Cerebellar cortex (tissue), 1 donor: ENCODE data around the gene LAMB1.

ENCODE experiments used
- DNase-seq: peaks from one replicate; pipeline ENCODE4 v3.0.0-alpha.2; 2015; ENCODE audit warnings: low spot score

LAMB1 gene

GRCh38 chr7:108017776-108018151 lies 14.8 kb upstream of the LAMB1 start:
- no peak for DNase-seq

DNA sequence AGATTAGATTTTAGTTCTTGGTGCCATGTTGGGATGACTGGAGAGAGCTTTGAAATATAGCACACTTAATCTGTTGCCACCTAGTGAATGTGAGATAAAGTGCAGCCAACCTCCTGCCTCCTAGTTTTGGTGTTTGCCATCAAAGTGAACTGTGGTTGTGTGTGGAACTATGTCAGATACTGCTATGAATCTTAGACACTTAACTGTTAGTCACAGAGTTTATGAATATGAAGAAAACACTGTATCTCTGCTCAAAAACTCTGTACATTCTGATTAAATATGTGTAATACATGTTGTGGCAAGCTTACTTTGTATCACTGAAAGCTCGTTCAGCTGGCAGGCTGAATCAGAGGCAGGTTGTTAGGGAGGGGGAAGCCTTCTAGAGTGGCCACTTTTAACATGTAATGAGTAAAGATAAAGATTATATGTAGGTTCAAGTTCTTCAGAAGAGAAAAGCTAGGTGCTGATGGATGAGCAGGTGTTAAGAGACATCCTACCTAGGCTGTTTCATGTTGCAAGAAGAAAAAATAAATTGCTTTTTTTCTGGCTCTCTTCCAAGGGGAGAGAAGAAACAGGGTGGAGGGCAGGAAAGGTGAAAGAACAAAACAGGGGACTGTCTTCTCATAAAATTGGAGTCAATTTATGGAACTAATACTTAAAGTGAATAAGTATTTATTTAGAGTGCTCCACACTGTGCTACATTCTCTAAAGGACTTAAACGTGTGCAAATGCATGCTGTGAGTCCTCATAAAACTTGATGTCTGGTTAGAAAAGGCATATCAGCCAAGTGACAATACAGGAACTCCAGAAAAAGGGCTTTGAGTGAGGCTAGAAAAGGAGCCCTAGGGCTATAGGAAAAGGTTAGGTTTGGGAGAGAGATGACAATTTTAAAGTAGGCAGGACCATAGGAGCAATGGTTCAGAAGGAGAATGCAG lies 14.1 kb upstream of the LAMB1 start:
- DNase-seq: peak; percentile 52

DNA sequence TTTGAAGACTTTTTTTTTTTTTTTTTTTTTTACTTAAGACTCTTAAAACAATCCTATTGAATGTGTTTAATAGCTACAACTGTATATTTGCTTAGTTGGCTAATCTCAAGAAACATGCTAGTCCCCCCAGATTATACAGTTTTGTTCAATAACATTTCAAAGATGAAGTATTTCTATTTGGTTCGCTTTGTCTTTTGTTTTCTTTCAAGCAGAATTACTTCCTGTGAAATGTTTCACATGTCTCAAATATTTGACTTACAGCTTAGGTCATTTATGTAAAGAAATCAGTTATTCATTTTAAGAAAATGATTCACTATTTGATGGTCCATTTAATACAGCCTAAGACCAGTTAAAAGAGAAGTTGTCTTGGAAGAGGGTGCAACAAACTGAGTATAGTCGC lies 12.8 kb upstream of the LAMB1 start:
- DNase-seq: no peak

DNA sequence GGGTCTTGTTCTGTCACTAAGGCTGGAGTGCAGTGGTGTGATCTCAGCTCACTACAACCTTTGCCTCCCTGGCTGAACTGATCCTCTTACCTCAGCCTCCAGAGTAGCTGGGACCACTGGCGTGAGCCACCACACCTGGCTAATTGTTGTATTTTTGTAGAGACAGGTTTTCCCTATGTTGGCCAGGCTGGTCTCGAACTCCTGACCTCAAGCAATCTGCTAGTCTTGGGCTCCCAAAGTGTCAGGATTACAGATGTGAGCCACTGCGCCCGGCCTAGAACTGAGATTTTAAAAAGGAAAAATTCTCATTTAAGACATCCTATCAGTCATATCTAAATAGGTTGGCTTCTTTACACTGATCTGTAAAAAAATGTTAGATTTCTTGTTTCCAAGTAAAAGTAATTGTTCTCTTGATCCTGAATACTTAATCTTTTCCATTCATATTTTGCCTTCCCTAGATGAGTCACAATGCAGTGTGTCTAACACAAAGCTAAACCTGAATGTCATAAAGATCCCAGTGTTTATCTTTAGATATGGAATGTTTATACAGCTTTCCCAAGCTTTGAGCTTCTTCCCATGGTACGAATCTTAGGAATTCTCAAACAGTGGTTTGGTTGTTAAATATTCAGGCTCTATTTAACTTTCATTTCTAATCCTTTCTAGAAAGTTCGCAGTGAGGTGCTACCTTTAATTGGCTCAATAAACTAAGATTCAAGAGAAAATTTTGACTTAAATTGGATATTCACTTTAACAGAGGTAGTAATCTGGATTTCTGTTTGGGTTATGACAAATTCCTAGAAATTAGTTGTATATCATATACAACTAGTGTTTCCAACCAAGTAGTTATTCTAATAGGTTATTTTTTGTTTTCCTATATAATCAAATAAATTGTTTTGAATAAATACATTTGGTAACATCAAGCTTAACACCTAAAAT lies 12.1 kb upstream of the LAMB1 start:
- no peak for DNase-seq

GRCh38 chr7:108014215-108014614 lies 11.3 kb upstream of the LAMB1 start:
- no peak for DNase-seq

GRCh38 chr7:108012499-108013430 lies 9.8 kb upstream of the LAMB1 start:
- no peak for DNase-seq

DNA sequence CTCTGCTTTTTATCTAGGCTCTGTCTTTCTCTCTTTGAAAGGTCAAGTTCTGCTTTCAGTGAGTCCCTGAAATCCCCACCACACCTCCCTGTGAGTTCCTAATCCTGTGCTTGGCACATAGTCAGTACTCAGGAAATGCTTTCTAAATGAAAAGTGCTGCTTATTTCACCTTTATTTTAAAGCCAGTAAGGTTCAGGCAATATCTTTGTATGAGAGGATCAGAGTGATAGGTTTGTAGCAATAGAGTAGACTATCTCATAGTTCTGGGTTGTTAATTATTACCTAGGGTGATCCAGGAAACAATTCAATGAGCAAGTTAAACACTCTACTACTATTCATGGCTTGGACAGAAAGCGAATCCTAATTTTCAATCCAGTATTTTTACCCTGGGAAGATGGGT lies 7.4 kb upstream of the LAMB1 start:
- DNase-seq: peak; percentile 12

DNA sequence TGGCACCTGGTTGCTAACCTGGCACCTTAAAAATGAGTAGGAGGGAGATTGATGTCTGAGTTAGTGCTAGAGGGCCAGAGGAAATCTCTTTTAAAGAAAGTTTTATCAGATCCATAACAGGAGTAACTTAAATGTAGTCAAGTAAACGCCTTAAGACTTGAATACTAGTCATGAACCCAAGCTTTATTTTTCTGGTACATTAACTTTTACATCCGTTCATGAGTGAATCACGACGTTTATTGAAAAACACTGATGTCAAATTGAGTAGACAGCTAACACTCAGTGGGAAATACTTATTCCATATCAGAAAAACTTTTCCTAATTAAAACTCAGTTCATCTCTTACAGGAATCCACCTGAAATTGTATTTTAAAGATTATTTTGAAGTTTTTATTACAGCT lies 6.9 kb upstream of the LAMB1 start:
- DNase-seq: no peak

- DNase-seq: no peak
Measured at GRCh38 chr7:108008827-108009226, 5.9 kb upstream of the LAMB1 start.

GRCh38 chr7:108008240-108008639 lies 5.3 kb upstream of the LAMB1 start:
- DNase-seq: no peak

DNA sequence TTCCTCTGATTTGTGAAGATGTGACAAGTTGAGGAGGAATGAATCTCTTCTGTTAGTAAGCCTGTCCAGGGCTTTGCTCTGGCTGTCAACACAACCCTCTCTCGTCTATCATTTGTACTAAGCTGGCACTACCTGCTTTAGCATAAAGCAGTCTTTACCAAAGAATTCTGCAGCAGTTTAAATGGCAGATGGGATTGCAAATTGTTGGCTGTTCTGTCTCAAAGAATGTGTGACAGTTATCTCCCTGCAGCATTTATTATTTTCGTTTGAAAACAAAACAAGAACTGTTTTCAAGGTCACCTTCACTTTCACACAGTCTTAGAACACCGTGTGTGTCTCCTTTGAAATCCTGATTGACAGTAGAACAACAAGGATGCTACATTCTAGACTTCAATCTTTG lies 4.8 kb upstream of the LAMB1 start:
- DNase-seq: no peak

DNA sequence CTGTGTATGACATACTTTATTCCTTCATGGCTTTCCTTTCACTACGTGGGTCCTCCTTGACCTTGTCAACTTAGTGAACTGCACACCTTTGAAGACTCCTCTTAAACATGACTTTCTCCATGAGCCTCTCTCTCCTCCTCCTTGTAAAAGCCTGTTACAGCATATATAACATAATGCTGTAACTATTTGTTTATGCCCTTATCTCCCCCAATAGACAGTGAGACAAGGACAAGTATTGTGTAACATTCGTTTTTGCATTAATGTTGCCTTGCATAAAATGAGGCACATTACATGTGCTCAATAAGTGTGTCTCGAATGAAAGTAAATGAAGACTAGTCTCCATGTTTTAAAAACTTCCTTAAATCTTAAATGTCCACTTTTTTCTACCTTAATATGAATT lies 4.3 kb upstream of the LAMB1 start:
- DNase-seq: no peak

- DNase-seq: peak; percentile 16
Measured at GRCh38 chr7:108004220-108005142, 1.5 kb upstream of the LAMB1 start.

GRCh38 chr7:108003599-108003935 lies 606 bp upstream of the LAMB1 start:
- peak; percentile 13 for DNase-seq

DNA sequence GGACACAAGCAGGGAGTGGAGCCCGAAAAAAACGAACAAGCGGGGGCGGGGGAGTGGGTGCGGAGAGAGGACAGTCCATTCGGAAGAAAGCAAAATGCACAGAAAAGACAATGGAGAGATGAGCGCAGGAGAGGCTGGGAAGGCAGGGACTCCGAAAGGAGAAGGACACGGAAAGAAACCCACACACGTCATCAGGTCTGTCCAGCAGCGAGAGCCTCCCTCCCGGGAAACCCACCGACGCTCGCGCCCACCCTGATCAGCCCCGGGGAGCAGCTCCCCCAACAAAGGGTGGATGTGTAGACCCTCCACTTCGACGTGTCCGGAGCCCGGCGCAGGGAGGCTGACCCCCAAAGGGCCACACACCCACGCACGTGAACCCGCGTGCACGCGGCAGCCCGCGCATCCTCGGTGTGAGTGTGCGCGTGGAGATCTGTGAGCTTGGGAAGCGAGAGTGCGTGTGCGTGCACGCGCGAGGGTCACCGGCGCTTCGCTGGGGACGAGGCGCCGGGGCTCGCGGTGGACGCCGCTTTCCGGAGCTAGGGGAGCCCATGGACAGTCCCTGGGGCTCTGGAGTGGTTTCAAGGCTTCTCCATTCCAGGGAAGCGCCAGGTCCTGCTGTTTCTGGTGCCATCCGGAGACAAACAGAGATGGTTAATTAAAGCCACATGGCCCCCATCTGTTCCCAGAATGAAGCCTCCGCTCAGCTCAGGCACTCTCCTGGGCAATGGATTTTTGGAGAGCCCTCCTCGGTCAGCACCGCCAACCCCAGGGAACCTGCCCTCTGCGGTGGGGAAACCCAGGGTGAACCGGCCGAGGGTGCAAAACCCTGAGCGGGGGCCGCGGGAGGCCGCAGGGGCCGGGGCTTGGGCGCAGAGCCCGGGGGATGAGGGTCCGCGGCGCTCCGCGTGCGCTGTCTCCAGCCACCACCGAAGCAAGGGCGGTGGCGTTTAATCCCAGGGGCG lies 916 bp downstream of the LAMB1 start:
- peak; percentile 85 for DNase-seq

- peak; percentile 65 for DNase-seq
Measured at GRCh38 chr7:108000875-108001763, 1.8 kb downstream of the LAMB1 start.

DNA sequence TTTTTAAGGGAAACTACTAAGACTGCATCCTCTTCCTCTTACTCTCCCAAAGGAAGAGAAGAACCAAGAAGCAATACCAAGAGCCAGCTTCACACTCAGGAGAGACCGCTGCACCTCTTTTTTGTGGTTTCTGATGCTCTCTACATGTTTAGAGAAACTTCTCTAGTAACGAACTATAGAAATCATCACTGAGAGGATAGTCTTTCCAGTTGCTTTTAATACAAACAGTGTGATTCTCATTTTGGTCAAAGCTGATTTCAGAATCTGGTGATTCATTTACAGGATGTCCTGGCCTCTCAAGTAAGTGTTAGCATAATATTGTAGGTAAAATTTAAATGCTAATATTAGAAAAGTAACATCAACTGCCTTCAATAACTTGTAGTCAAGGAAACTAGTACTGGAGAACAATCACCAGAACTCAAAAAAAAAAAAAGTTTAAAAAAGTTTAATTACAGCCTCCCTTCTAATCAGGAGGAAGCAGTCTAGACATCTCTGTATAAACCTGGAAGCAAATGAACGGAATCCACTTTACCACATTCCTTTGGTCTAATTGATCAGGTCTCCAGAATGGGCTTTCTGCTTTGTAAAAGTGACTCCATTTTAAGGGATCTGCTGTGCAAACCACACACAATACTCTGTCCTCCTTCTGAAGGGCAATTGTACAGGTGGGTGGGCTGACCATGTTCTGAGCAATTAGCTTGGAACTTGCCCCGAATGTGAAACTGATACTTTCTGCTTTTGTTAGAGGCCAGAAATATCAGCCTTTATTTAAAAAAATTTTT lies 3.0 kb downstream of the LAMB1 start:
- no peak for DNase-seq
